Hepatic stellate cell (primary cell): ENCODE data around the gene KLHL26.
A peak's percentile ranks its signal among the peaks of the same experiment; 100 is the strongest.

ENCODE experiments used
- DNase-seq: peaks from one replicate; pipeline ENCODE4 v3.0.0; 2011; ENCODE audit warnings: low spot score

KLHL26 gene

DNA sequence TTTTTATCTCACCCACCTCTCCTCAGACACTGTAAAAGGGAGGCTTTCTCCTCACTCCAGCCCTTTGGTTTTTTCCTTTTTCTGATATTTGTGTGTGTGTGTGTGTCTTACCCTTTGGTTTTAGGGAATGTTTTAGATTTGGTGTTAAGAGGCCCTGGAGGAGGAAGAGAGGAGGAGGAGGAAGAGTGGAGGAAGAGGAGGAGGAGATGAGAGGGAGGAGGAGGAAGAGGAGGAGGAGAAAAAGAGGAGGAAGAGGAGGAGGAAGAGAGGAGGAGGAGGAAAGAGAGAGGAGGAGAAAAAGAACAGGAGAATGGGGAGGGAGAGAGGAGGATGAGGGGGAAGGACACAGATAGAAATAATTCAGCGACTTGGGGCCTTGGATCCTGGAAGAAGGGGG lies 10.5 kb downstream of the KLHL26 start:
- no peak for DNase-seq

DNA sequence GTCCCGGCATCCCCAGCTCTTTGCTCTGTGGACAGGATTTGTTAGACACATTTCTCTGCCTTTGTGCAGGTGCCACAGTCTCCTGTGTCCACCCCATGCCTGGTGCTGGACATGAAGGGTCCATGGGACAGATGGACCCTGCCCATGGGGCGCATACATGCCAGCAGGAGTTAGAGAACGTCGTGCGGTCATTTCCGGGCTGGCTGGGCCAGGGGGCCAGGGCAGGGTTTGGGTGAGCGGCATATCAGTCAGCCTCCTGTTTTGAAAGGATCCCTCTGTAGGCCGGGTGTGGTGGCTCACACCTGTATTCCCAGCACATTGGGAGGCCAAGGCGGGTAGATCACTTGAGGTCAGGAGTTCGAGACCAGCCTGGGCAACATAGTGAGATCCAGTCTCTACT lies 11.0 kb downstream of the KLHL26 start:
- no peak for DNase-seq

DNA sequence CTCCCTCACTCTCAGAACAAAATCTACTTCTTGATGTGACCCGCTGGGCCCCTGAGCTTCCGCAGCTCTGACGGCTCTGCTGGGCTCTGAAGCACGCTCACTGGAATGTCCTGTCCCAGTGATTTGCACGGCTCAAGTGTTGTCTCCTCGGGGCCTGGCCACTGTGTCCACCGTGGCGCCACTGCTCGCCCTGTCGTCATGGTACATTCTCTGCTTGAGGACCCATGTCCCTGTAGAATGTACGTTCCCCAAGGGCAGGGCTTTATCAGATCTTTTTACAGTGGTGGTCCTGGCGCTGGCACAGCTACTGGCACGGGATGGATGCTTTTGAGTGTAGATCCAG lies 12.1 kb downstream of the KLHL26 start:
- no peak for DNase-seq

DNA sequence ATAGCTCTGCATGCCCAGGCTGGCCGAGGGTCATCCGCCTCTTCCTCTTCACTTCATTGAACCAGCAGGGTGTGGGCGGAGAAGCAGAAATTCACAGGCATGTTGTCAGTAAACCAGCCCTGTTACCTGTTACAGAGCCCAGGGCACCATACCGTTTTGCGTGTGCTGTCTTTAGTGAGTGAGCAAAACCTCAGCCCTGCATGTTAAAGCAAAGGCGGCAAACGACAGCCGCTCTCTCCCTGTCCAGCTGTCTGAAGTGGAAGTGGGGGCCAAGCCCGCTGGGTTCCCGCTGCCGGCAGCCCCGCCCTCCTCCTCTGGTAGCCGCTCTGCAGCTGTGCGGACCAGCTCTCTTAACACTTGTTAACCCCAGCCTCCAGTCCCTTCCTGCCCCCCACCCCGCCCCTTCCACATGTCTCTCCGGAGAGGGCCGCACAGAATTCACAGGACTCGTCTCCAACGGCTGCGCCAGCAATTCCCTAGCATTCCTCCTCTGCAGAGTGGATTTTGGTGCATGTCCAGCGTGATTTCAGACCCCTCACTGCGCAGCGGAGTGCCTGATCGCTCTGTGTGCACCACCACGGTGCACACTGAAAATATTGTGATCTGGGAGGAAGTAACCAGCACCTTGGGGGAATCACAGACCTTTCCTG lies 12.7 kb downstream of the KLHL26 start:
- DNase-seq, result no peak

DNA sequence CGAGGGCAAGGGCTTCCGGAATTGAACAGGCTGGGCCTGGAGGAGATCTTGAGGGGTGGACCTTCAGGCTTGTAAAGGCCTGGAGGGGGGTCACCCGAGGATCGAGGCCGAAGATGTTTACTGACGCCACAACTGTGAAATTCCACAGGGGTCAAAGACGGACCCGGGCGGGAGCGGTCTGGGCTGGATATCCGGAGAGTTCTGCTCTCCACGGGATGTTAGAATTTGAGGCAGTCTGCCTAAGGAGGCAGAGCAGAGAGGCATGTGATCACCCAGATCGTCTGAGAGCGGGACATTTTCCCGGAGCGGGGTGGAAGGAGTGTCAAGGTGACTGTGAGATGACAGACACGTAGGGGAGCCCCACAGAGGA lies 13.2 kb downstream of the KLHL26 start:
- peak; percentile 72 for DNase-seq

DNA sequence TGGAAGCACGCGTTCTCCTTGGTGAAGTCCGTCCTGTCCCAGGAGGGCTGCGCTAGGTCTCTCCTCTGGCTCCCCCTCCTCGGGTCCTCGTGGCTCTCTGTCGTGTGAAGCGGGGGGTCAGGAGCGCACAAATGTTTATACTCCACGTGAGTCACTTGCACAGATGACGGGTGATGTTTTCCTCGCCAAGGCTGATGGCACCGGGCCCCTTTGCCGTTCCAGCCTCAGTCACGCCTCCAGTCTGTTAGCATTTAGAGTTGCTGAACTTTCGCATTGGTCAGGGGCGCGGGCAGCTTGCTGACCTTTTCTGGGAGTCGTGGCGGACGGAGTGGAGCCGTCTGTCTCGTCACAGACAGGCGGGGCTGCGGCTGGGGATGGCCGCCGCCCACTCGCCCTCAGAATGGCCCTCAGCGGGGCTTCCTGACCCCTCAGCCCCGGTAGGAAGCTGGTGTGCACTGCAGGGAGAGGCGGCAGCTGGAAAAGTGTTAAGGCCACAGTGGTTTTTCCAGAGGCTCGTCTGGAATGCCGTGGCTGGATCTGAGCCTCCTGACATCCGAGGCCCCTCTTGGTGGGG lies 13.7 kb downstream of the KLHL26 start:
- peak; percentile 93 for DNase-seq

DNA sequence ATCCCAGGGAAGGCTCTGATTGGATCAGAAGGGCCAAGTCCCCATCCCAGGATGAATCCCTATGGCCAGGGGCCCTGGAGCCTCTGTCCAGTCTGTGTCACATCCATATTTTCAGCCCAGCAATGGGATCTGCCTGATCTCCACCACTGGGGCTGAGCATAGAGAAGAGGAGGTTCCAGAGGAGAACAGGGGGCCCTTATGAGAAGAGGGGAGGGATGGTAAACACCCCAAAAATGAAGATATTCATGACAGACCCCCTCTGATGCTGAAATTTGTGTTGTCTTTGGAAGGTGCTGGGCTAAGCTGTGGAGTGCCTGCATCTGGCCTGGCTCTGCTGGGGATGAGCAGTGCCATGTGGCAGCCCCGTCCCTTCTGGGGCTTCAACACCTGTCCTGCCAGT lies 14.5 kb downstream of the KLHL26 start:
- no peak for DNase-seq

DNA sequence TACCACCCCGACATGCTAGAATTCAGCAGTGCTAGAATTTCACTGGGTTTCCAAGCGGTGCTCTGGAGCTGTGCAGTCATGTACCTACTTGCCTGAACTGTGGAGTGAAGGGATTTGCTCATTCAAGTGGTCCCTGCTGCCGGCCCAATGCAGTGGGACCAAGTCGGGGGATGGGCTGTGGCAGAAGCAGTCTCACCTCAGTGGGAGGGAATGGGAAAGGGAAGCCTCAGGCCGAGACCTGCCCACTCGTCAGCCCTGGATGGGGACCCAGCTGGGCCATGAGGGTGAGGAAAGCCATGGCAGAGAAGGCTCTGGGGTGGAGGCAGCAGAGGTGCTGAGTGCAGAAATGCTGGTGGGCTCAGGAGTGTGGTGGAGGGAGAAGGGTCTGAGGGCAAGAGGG lies 14.9 kb downstream of the KLHL26 start:
- no peak for DNase-seq

DNA sequence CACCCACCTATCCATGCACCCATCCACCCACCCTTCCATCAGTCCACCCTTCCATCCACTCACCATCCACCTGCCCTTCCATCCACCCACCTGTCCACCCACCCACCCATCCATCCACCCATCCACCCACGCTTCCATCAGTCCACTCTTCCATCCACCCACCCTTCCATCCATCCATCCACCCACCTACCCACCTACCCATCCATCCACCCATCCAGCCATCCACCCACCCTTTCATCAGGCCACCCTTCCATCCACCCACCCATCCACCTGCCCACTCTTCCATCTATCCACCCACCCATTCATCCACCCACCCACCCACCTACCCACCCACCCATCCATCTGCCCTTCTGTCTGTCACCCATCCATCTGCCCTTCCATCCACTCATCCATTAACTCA lies 17.0 kb downstream of the KLHL26 start:
- no peak for DNase-seq

DNA sequence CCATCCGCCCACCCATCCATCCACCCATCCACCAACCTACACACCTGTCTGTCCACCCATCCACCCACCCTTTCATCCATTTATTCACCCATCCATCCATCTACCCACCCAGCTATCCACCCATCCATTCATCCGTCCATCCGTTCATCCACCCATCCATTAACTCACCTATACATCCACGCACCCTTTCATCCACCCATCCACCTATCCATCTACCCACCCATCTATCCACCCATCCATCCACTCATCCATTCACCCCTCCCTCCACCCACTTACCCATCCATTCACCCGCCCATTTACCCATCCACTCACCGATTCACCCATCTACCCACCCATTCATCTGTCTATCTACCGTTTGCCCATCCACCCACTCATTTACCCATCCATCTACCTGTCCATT lies 17.6 kb downstream of the KLHL26 start:
- DNase-seq, result no peak

DNA sequence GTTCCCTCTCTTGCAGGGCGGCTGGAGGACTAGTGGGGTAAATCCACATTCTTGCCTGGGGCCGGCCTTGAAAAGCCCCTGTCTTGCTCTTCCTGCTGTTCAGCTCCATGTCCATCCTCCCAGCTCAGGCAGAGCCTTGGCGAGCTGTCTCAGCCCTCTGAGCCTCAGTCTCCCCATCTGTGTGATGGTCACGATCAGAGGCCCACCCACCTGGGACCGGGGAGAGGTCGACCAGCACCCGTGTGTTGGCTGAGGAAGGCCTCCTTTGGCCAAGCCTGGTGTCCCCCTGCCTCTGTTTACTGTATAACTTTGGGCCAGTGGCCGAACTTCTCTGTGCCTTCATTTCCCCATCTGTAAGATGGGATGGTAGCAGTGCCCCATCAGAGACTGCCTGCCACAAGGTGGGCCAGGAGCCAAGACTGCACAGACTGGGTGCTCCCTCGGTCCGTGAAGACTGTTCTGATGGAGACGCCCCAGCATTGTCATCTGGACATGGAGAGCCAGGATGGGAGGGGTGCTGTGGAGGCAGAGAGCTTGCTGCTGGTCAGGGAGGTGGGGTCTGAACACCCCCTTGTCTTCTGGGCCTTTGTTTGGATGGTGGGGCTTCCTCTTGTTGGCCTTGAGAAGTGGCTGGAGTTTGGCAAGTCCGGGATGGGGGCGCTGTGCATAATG lies 18.5 kb downstream of the KLHL26 start:
- DNase-seq, result no peak

DNA sequence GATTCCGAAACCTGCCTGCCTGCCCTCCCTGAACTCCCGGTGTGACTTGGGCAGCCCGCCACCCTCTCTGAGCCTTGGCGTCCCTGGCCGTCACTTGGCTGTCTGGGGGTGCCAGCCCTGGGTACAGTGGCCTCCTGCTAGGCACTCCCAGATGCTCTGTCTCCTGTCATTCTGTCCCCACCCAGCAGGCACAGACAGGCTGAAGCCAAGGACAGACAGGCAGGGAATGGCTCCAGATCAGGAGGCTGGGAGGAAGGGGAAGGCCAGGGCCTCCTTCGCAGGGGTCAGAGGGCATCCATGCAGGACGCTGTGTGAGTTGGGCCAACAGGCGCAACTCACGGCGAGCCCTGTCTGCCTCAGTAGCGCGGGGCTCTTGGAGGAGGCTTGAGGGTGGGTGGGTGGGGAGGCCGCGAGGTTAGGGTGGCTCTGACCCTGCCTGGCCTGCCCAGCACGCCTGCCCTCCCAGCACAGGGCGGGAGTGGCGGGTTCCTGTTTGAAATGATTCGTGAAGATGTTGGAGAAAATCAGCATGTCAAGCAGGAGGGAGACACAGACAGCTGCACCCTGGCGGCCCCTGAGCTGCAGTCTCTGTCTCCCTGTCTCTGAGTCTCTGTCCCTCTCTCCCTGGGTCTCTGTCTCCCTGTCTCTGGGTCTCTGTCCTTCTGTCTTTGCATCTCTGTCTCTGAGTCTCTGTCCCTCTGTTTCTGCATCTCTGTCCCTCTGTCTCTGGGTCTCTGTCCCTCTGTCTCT lies 19.7 kb downstream of the KLHL26 start:
- DNase-seq, result no peak

DNA sequence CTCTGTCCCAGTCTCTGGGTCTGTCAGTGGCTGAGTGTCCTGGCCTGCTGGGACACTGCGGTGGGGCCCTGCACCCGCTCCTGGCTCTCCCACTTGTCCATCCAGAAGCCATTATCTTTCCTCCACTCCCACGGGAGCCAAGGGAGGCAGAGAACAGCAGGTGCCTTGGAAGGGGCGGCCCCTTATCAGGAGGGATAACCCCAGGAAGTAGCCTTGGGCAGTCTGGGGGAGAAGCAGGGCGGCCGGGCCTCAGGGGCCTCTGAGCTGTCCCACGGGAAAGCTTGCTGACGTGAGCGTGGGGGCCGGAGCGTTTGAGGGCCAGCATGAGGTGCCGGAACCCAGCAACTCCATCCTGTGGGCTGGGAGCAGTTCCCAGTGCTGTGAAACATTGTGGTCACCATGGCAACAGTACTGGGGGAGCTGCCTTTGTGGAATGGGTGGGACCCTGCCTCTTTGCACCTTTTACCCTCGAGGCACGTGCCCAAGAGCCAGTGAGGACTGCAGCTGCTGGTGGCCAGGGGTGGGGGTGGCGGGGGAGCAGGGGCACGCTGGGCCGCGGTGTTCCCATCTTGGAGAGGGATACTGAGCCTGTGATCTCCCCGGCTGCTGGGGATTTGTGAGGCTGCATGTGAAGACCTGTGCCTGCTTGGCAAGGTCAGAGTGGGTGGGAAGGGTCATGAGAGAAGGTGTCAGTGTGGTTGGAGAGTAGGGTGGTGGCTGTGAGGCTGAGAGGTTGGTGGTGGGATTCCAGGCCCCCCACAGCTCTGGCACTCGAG lies 20.9 kb downstream of the KLHL26 start:
- DNase-seq, result peak; percentile 98

DNA sequence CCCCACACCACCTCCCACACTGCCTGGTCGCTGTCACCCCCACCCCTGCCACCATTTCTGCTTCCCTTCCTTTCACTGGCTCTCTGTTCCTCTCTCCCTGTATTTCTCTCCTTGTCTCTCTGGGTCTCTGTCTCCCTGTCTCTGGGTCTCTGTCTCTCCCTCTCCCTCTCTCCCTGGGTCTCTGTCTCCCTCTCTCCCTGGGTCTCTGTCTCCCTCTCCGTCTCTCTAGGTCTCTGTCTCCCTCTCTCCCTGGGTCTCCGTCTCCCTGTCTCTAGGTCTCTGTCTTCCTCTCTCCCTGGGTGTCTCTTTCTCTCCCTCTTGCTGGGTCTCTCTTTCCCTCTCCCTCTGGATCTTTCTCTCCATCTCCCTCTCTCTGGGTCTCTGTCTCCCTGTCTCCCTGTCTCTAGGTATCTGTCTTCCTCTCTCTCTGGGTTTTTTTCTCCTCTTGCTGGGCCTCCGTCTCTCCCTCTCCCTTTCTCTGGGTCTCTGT lies 21.6 kb downstream of the KLHL26 start:
- DNase-seq, result no peak

DNA sequence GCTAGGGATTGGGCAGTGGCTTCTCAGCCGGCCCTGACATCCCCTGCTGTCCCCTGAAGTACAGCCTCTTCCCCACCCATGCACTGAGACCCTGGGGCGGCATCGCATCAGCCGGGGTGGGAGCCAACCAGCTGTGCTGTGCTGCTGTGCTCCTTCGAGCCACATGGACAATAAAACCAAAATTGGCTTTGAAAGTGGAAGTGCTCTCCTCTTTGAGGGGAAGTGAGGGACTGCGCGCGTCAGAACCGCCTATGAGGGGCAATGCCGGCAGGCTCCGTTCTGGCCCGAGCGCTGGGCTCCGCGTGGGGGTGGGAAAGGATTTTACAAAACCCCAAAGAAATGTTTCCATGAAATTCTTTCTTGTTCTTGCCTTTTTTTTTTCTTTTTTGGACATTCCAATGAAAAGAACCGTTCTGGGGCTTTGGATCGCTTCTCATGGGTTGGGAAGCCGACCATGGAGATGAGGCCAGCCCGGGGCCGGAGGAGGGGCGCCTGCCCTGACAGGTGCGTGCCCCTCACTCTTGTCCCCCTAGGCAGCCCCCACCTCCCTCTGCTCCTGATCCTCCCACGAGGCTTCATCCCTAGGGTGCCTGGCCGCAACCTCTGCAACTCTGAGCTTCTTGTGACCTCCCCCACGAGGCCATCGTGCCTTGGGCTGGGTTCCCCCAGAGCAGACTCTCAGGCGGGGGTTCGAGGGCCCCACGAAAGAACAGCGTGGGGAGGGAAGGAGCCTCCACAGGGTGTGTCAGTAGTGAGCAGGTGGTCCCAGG lies 22.6 kb downstream of the KLHL26 start:
- DNase-seq, result no peak

DNA sequence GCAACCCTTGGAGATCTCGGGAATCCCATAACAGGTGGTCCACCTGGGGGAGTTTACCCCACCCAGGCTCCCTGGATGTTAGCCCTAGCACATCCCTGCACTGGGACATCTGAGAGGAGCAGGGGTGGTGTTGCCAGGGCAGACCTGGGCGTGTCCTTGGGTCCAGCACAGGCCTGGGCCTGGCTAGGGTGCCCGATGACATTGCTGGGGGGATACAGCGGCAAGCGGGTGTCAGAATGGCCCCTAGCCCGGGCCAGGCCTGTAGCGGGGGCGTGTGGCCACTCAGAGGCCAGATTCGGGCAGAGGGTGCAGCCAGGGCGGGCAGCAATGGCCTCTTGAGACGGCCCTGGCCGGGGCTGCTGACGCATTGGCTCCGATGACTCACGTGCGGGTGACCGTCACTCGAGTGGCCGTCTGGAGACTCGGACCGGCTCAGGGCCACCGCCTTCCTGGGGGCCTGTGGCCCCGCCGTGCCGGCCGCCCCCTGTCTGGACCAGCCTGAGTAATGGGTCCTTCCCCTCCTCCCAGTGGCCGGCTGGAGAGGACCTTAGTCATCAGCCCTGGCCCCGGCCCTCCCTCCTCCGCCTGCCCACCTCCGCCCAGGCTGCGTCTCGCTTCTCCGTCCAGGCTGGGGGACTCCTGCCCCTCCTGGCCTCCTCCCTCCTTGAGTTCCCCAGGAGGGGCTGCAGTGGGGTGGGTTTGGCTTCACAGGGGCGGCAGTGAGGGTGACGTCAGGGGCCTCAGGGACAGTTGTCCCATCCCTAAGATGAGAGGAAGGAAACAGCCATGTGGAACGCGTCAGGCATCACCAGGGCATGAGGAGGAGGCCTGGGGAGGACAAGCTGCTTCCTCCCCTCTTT lies 23.5 kb downstream of the KLHL26 start:
- DNase-seq, result peak; percentile 94

DNA sequence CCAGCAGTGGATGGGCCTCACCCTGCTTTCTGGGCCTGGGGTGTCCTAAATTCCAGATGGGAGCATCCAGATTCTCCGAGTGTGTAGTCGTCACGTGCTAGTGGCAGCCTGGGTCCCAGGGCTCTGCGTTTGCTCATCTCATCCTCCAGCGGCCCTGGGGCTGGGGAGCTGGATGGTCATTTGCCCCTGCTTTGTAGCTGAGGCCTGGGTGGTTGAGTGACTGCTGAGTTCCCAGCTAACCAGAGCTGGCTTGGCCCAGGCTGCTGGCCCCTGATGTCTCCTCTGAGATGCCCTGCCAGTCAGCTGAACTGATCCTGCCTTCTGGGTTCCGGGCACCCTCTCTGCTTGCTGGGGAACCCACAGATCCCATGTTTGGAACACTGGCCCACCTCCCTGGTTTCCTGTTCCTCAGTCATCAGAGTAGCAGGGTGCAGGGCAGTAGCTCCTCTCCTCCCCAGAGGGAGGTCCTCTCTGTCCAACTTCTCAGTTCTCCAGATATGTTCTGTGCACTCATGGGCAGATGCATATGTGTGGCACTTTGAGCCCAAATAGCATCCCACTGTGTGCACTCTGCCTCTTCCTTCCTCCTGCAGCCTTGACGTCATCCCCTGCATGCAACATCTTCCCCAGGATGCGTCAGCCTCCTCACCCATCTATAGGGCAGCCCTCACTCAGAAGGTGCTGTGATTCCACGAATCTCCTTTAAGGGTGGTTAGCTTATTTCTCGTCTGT lies 24.3 kb downstream of the KLHL26 start:
- no peak for DNase-seq

DNA sequence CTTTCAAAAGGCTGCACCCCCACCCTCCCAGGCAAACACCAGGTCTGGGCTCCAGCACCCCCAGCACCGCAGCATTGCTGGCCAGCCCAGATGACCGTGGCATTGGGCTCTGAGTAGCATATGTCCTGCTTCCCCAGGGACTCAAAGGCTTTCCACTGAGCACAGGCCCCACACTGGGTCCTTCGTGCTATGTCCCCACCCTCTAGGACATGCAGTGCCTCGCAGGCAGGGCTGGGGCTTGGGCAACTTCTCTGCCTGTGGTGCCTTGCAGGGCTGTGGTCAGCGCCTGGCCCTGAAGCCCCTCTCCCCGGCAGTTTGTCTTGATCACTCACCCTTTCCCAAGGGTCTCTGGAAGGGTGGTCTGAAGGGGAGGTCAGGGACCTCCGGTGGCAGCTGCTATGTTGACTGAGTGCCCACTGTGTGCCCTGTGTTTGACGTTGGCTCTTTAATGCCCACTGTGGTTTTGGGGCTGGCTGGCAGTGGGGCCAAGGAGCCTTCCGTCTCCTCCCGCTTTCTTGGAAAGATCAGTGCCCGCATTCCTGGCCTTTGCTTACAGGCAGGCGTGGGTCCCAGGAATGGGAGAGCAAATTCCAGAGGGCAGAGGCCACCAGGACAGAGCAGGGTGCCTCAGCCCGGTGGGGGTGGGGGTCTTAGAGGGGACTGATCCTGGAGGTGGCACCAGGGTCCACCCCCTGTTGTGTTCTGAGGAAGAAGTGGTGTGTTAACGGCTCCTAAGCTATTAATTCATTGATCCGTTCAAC lies 26.3 kb downstream of the KLHL26 start:
- no peak for DNase-seq

DNA sequence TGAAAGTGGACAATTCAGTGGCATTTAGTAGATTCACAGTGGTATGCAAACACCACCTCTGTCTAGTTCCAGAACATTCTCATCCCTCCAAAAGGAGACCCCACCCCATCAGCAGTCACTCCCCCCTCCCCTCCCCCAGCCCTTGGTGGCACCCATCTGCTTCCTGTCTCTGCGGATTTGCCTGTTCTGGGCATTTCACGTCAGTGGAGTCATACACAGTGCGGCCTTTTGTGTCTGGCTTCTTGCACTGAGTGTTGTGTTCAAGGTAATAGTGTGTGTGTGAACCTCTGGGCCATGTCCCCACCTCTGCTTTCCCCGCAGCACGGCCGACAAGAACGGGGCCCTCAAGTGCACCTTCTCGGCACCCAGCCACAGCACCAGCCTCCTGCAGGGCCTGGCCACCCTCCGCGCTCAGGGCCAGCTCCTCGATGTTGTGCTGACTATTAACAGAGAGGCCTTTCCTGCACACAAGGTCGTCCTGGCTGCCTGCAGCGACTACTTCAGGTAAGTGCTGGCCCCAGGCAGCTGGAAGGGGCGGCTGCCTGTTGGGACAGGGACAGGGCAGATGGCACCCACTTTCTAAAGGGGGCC lies 27.2 kb downstream of the KLHL26 start:
- no peak for DNase-seq
